Measurements from ENCODE around the gene CRIM1. TPM values are rescaled to one million over a fixed set of nuclear protein-coding genes. Genes with fewer than 3 reads are reported as not detected.

The CRIM1 gene
- total RNA-seq, 1 experiment from 2014 or later = 27.6 TPM

DNA sequence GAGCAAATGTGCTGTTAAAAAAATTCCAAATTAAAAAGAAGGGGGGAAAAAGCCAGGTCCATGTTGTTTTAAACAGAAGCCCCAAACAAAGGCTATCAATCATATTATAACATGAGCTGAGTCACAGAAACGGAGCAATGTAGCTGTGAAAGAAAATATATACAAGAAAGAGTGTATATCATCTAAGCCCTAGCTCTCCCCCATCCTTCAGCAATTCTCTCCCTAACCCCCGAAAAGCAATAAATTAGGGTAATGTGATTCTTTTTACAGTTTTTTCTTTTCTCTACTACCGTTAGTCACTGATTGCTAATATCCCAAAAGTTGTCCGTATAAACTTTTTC lies 217.1 kb downstream of the CRIM1 start:
- Histone ChIP-seq H3K56ac (ENCODE audit: insufficient read length, low read depth, low read length) (no peak overlapping the region), H3K9me3 (ENCODE audit: control insufficient read depth, low read depth, low read length) (no peaks in the 10 kb centered on the region), H3K4me2 (ENCODE audit: insufficient read depth, insufficient read length, low read length) (no peak overlapping the region), H3K18ac (ENCODE audit: insufficient read length, low read depth, low read length) (no peak overlapping the region), H3K79me2 (ENCODE audit: insufficient read depth, low read length) (no peaks in the 10 kb centered on the region), H3K23ac (ENCODE audit: insufficient read length, low read depth, low read length) (no peak overlapping the region), H2BK12ac (ENCODE audit: insufficient read length, low read depth, low read length) (no peak overlapping the region), H3K27ac (ENCODE audit: insufficient read length, low read depth, low read length) (no peak overlapping the region), H3K4ac (ENCODE audit: low read depth, low read length) (no peak overlapping the region), H4K5ac (ENCODE audit: insufficient read length, low read depth, low read length) (no peak overlapping the region), H2BK20ac (ENCODE audit: low read depth, low read length, poor library complexity, severe bottlenecking) (no peak overlapping the region), H3K79me1 (ENCODE audit: insufficient read depth, low read depth, low read length, poor library complexity, severe bottlenecking) (no peaks in the 10 kb centered on the region), H4K20me1 (ENCODE audit: control insufficient read depth, insufficient read depth, insufficient read length) (no peaks in the 10 kb centered on the region), H2BK120ac (ENCODE audit: low read depth, low read length, poor library complexity, severe bottlenecking) (no peak overlapping the region), H4K8ac (replicated peaks; ENCODE audit: insufficient read length, low read depth, low read length) (no peak overlapping the region), H3K9ac (ENCODE audit: extremely low read depth, insufficient read length, low read length) (no peak overlapping the region), H2AK5ac (ENCODE audit: insufficient read length, low read length) (no peak overlapping the region), H3K27me3 (ENCODE audit: insufficient read depth, low read length) (no peaks in the 10 kb centered on the region), H3K23me2 (ENCODE audit: insufficient read length, low read depth, low read length, poor library complexity, severe bottlenecking) (no peaks in the 10 kb centered on the region), H3K4me1 (ENCODE audit: insufficient read depth, low read length) (peaks cover 2% of the 10 kb centered on the region; the same call in 1 of the 2 replicates), H2BK5ac (ENCODE audit: insufficient read length, low read length) (no peak overlapping the region), H3K14ac (ENCODE audit: insufficient read depth, low read length) (no peak overlapping the region), H4K91ac (ENCODE audit: insufficient read length, low read depth, low read length) (no peak overlapping the region), H2BK15ac (ENCODE audit: low read depth, low read length) (no peak overlapping the region), H2AFZ (ENCODE audit: low read length) (no peak overlapping the region), H3T11ph (ENCODE audit: low read length) (no peak overlapping the region)
- DNase-seq = no peak
- TF ChIP-seq, protein P1, sequence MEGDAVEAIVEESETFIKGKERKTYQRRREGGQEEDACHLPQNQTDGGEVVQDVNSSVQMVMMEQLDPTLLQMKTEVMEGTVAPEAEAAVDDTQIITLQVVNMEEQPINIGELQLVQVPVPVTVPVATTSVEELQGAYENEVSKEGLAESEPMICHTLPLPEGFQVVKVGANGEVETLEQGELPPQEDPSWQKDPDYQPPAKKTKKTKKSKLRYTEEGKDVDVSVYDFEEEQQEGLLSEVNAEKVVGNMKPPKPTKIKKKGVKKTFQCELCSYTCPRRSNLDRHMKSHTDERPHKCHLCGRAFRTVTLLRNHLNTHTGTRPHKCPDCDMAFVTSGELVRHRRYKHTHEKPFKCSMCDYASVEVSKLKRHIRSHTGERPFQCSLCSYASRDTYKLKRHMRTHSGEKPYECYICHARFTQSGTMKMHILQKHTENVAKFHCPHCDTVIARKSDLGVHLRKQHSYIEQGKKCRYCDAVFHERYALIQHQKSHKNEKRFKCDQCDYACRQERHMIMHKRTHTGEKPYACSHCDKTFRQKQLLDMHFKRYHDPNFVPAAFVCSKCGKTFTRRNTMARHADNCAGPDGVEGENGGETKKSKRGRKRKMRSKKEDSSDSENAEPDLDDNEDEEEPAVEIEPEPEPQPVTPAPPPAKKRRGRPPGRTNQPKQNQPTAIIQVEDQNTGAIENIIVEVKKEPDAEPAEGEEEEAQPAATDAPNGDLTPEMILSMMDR (conservative IDR thresholded peaks at IDR 0.05) = no peak
- peak overlapping the region in 2 of 3 experiments; percentile 45 to 55; a peak in 3 of 7 replicates for H3K27ac Mint-ChIP-seq
- H3K4me1 Mint-ChIP-seq = peaks cover 14 to 19% of the 10 kb centered on the region in 2 experiments
- no CpG with 5 or more reads among the region's 4 CpGs for WGBS (ENCODE audit: extremely low coverage, insufficient read length, low lambda C conversion rate)
- H3K4me3 Mint-ChIP-seq = no peak overlapping the region
- H3K36me3 Mint-ChIP-seq (ENCODE audit: insufficient read depth in 1 of 3, low read depth in 3 of 3) = peaks cover 2 to 20% (median 16%) of the 10 kb centered on the region in 3 experiments; a peak in 6 of 7 replicates
- H3K9me3 Mint-ChIP-seq = no peaks in the 10 kb centered on the region
- no peaks in the 10 kb centered on the region for H3K27me3 Mint-ChIP-seq (ENCODE audit: low read depth)
